GM23338 (cell line): Measurements from ENCODE around the gene NOVA1. TPM values are rescaled to one million over a fixed set of nuclear protein-coding genes. Genes with fewer than 3 reads are reported as not detected.

Experiments used
- ATAC-seq: fragments of 200-7000 bp; cut with Tn5 transposase; 3 replicates; pipeline ENCODE4 v1.9.1; 2020
- DNase-seq: peaks from one replicate; pipeline ENCODE4 v3.0.0-alpha.2; 2015; ENCODE audit warnings: low spot score
- H2AFZ ChIP-seq: fragments of 200-600 bp; sonication (generic); 2 replicates; pipeline ENCODE4 v1.8.0; 2016; ENCODE audit warnings: antibody characterized with exemption, mild to moderate bottlenecking, moderate library complexity
- H3F3A ChIP-seq: fragments of 200-600 bp; sonication (generic); replicated peaks from 2 replicates; pipeline ENCODE4 v1.8.0; 2017; ENCODE audit warnings: antibody characterized with exemption, mixed run types, low read depth
- H3K27ac ChIP-seq: fragments of 200-600 bp; sonication (generic); 2 replicates; pipeline ENCODE4 v1.6.1; 2016; ENCODE audit warnings: low read depth
- H3K27me3 ChIP-seq: fragments of 200-600 bp; sonication (generic); 2 replicates; pipeline ENCODE4 v1.8.0; 2016; ENCODE audit warnings: mild to moderate bottlenecking, mixed run types, moderate library complexity; ENCODE audit not compliant: insufficient read depth
- H3K36me3 ChIP-seq: fragments of 200-600 bp; sonication (generic); 2 replicates; pipeline ENCODE4 v1.8.0; 2016; ENCODE audit warnings: mild to moderate bottlenecking; ENCODE audit not compliant: insufficient read depth
- H3K4me1 ChIP-seq: fragments of 200-600 bp; sonication (generic); 2 replicates; pipeline ENCODE4 v1.8.0; 2016; ENCODE audit warnings: mild to moderate bottlenecking, moderate library complexity; ENCODE audit not compliant: insufficient read depth
- H3K4me2 ChIP-seq: fragments of 200-600 bp; sonication (generic); 2 replicates; pipeline ENCODE4 v1.7.1; 2017; ENCODE audit warnings: mixed run types
- H3K4me3 ChIP-seq: fragments of 200-600 bp; sonication (generic); 2 replicates; pipeline ENCODE4 v1.6.1; 2016; ENCODE audit warnings: mixed run types
- H3K79me2 ChIP-seq: fragments of 200-600 bp; sonication (generic); replicated peaks from 2 replicates; pipeline ENCODE4 v1.8.0; 2017; ENCODE audit warnings: mild to moderate bottlenecking; ENCODE audit not compliant: insufficient read depth
- H3K9me2 ChIP-seq: fragments of 200-600 bp; sonication (generic); 2 replicates; pipeline ENCODE4 v1.8.0; 2017; ENCODE audit not compliant: insufficient read depth
- H4K20me1 ChIP-seq: fragments of 200-600 bp; sonication (generic); replicated peaks from 2 replicates; pipeline ENCODE4 v1.8.0; 2017; ENCODE audit warnings: mild to moderate bottlenecking; ENCODE audit not compliant: insufficient read depth
- H3K27ac Mint-ChIP-seq: 2 replicates; pipeline ENCODE4 v1.8.0; 2020; ENCODE audit warnings: inconsistent platforms, mild to moderate bottlenecking, moderate library complexity, mixed read lengths
- H3K27me3 Mint-ChIP-seq: 3 replicates; pipeline ENCODE4 v1.8.0; 2022; ENCODE audit warnings: low read depth, mild to moderate bottlenecking, moderate library complexity, mixed read lengths, inconsistent platforms; ENCODE audit not compliant: insufficient read depth, poor library complexity
- H3K36me3 Mint-ChIP-seq: 3 replicates; pipeline ENCODE4 v1.8.0; 2021; ENCODE audit warnings: low read depth, mild to moderate bottlenecking, inconsistent platforms, moderate library complexity, mixed read lengths
- H3K4me1 Mint-ChIP-seq: 3 replicates; pipeline ENCODE4 v1.8.0; 2020; ENCODE audit warnings: mild to moderate bottlenecking, inconsistent platforms, mixed read lengths
- H3K4me3 Mint-ChIP-seq: 3 replicates; pipeline ENCODE4 v1.8.0; 2021; ENCODE audit warnings: moderate library complexity, mild to moderate bottlenecking, inconsistent platforms, mixed read lengths
- H3K9me3 Mint-ChIP-seq: 3 replicates; pipeline ENCODE4 v1.8.0; 2020; ENCODE audit warnings: moderate library complexity, mild to moderate bottlenecking, inconsistent platforms, mixed read lengths
- CREB1 ChIP-seq: fragments of 250-450 bp; sonication (Bioruptor Pico); IDR thresholded peaks from 2 replicates; pipeline ENCODE4 v1.5.0; 2020; ENCODE audit warnings: low read depth, mild to moderate bottlenecking, moderate library complexity
- EZH2 ChIP-seq: fragments of 200-600 bp; sonication (generic); IDR thresholded peaks from one replicate; pipeline ENCODE4 v1.8.0; 2017; ENCODE audit warnings: antibody characterized with exemption, mild to moderate bottlenecking, low read depth; ENCODE audit not compliant: unreplicated experiment
- EZH2phosphoT487 ChIP-seq: fragments of 200-600 bp; sonication (generic); IDR thresholded peaks from one replicate; pipeline ENCODE4 v1.8.1; 2018; ENCODE audit warnings: antibody characterized with exemption; ENCODE audit not compliant: unreplicated experiment
- JUNB ChIP-seq: IDR thresholded peaks from one replicate; pipeline ENCODE4 v1.6.1; 2016; ENCODE audit warnings: antibody characterized with exemption; ENCODE audit not compliant: unreplicated experiment
- NANOG ChIP-seq: IDR thresholded peaks from 2 replicates; pipeline ENCODE4 v1.6.1; 2016; ENCODE audit warnings: antibody characterized with exemption, borderline replicate concordance
- POLR2AphosphoS5 ChIP-seq: IDR thresholded peaks from 2 replicates; pipeline ENCODE4 v1.6.1; 2016; ENCODE audit warnings: antibody characterized with exemption, low read depth
- STAT1 ChIP-seq: IDR thresholded peaks from one replicate; pipeline ENCODE4 v1.6.1; 2016; ENCODE audit warnings: antibody characterized with exemption; ENCODE audit not compliant: unreplicated experiment
- ZNF331 ChIP-seq: fragments of 250-450 bp; sonication (Bioruptor Pico); IDR thresholded peaks from 2 replicates; pipeline ENCODE4 v1.5.0; 2020; ENCODE audit warnings: low read depth, mild to moderate bottlenecking, moderate library complexity
- long read RNA-seq: library from polyadenylated mRNA; unstranded; transcript quantifications from one replicate; pipeline ENCODE4 v2.0.0, GENCODE V29; 2020; ENCODE audit not compliant: unreplicated experiment
- polyA plus RNA-seq: library from polyadenylated mRNA; unstranded; fragments of >200 nt; fragmentation: Nextera tagmentation; extraction: Ambion mirVana; gene quantifications from 2 replicates; pipeline ENCODE4 v1.2.1, GENCODE V29; 2016
- total RNA-seq: library from RNA; depleted of rRNA; stranded (reverse); fragments of >200 nt; shearing (Covaris generic); gene quantifications from 2 replicates; pipeline ENCODE4 v1.2.3, GENCODE V29; 2014; rRNA removed
- TF ChIP-seq, protein P1 (sequence below): IDR thresholded peaks from 2 replicates; pipeline ENCODE4 v1.6.1; 2016; ENCODE audit warnings: antibody characterized with exemption
- TF ChIP-seq, protein P2 (sequence below): IDR thresholded peaks from one replicate; pipeline ENCODE4 v1.6.1; 2018; ENCODE audit warnings: antibody characterized with exemption; ENCODE audit not compliant: unreplicated experiment
- TF ChIP-seq, protein P3 (sequence below): fragments of 250-450 bp; sonication (Bioruptor Pico); IDR thresholded peaks from 2 replicates; pipeline ENCODE4 v1.5.0; 2020; ENCODE audit warnings: mild to moderate bottlenecking, moderate library complexity
- TF ChIP-seq, protein P4 (sequence below), 2 experiments: fragments of 200-600 bp in 1 of 2; sonication (generic) in 1 of 2; conservative IDR thresholded peaks; 2 replicates each; pipeline versions ENCODE4 v1.5.1 to v1.6.1; 2016 to 2017; ENCODE audit warnings: antibody characterized with exemption in 2 of 2, low read depth in 2 of 2, mild to moderate bottlenecking in 2 of 2, moderate library complexity in 1 of 2

The NOVA1 gene, protein sequence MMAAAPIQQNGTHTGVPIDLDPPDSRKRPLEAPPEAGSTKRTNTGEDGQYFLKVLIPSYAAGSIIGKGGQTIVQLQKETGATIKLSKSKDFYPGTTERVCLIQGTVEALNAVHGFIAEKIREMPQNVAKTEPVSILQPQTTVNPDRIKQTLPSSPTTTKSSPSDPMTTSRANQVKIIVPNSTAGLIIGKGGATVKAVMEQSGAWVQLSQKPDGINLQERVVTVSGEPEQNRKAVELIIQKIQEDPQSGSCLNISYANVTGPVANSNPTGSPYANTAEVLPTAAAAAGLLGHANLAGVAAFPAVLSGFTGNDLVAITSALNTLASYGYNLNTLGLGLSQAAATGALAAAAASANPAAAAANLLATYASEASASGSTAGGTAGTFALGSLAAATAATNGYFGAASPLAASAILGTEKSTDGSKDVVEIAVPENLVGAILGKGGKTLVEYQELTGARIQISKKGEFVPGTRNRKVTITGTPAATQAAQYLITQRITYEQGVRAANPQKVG
- total RNA-seq (8.1 and 10.9 TPM in 2 replicates), polyA plus RNA-seq (11.0 and 11.6 TPM in 2 replicates)
- long read RNA-seq, partial matches to known transcripts: 0 of 1 reads
- long read RNA-seq, other reads (novel, unspliced or antisense): 1 of 1 reads

DNA sequence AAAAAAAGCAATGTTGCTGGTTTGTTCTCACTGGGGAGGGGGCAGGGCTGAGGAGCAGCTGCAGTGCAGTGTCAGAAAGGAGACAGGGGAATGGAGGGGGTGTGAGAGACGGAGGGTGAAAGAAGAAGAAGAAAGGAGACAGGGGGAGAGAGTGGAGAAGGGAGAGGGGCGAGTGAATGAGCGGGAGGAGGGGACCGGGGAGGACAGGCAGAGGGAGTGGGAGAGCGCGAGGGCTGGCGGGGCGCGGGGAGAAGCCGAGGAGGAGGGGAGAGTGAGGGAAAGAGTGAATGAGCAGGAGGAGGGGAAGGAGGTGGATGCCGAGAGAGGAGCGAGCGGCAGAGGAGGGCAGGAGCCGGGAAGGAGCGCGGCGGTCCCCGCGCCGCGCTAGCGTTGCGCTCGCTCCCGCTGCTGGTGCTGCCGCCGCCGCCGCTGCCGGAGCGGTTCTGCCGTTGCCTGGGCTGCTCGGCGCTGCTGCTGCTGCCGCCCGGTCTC is at the start of gene NOVA1:
Gene NOVA1 (minus strand): TSS at position 445 of the 492 bp plus-strand sequence. CDS start 597 bp downstream, outside the sequence.
- peak within 1 kb of the TSS; percentile 95 for H3K27ac Mint-ChIP-seq

More for the DNA sequence above, at the start of gene NOVA1:
- Histone ChIP-seq H4K20me1 (no peaks in the 10 kb centered on the region), H3K4me2 (peak within 1 kb of the TSS; percentile 88), H3K9me2 (no peaks in the 10 kb centered on the region), H3K27ac (peak within 1 kb of the TSS; percentile 90), H3K79me2 (peaks cover 21% of the 10 kb centered on the region), H3K4me3 (peak within 1 kb of the TSS; percentile 82), H3K36me3 (no peaks in the 10 kb centered on the region), H3K27me3 (0 out of 2 replicates have a peak, but pooled peaks cover 9% of the 10 kb centered on the region), H3K4me1 (peaks cover 27% of the 10 kb centered on the region), H3F3A (no peaks in the 10 kb centered on the region), H2AFZ (peak within 1 kb of the TSS; percentile 87)
- H3K9me3 Mint-ChIP-seq: no peaks in the 10 kb centered on the region
- peaks cover 7% of the 10 kb centered on the region for H3K27me3 Mint-ChIP-seq
- peak; percentile 65 for ATAC-seq
- H3K4me3 Mint-ChIP-seq: peak within 1 kb of the TSS; percentile 97
- H3K4me1 Mint-ChIP-seq: peaks cover 31% of the 10 kb centered on the region
- TF ChIP-seq EZH2 (no peak), STAT1 (no peak), ZNF331 (CRISPR knock-in tag) (no peak), CREB1 (CRISPR knock-in tag) (no peak), POLR2AphosphoS5 (no peak), NANOG (no peak), JUNB (no peak), EZH2phosphoT487 (no peak)
- TF ChIP-seq, protein P1, sequence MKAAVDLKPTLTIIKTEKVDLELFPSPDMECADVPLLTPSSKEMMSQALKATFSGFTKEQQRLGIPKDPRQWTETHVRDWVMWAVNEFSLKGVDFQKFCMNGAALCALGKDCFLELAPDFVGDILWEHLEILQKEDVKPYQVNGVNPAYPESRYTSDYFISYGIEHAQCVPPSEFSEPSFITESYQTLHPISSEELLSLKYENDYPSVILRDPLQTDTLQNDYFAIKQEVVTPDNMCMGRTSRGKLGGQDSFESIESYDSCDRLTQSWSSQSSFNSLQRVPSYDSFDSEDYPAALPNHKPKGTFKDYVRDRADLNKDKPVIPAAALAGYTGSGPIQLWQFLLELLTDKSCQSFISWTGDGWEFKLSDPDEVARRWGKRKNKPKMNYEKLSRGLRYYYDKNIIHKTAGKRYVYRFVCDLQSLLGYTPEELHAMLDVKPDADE: no peak
- TF ChIP-seq, protein P2, sequence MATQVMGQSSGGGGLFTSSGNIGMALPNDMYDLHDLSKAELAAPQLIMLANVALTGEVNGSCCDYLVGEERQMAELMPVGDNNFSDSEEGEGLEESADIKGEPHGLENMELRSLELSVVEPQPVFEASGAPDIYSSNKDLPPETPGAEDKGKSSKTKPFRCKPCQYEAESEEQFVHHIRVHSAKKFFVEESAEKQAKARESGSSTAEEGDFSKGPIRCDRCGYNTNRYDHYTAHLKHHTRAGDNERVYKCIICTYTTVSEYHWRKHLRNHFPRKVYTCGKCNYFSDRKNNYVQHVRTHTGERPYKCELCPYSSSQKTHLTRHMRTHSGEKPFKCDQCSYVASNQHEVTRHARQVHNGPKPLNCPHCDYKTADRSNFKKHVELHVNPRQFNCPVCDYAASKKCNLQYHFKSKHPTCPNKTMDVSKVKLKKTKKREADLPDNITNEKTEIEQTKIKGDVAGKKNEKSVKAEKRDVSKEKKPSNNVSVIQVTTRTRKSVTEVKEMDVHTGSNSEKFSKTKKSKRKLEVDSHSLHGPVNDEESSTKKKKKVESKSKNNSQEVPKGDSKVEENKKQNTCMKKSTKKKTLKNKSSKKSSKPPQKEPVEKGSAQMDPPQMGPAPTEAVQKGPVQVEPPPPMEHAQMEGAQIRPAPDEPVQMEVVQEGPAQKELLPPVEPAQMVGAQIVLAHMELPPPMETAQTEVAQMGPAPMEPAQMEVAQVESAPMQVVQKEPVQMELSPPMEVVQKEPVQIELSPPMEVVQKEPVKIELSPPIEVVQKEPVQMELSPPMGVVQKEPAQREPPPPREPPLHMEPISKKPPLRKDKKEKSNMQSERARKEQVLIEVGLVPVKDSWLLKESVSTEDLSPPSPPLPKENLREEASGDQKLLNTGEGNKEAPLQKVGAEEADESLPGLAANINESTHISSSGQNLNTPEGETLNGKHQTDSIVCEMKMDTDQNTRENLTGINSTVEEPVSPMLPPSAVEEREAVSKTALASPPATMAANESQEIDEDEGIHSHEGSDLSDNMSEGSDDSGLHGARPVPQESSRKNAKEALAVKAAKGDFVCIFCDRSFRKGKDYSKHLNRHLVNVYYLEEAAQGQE: no peak
- TF ChIP-seq, protein P3, sequence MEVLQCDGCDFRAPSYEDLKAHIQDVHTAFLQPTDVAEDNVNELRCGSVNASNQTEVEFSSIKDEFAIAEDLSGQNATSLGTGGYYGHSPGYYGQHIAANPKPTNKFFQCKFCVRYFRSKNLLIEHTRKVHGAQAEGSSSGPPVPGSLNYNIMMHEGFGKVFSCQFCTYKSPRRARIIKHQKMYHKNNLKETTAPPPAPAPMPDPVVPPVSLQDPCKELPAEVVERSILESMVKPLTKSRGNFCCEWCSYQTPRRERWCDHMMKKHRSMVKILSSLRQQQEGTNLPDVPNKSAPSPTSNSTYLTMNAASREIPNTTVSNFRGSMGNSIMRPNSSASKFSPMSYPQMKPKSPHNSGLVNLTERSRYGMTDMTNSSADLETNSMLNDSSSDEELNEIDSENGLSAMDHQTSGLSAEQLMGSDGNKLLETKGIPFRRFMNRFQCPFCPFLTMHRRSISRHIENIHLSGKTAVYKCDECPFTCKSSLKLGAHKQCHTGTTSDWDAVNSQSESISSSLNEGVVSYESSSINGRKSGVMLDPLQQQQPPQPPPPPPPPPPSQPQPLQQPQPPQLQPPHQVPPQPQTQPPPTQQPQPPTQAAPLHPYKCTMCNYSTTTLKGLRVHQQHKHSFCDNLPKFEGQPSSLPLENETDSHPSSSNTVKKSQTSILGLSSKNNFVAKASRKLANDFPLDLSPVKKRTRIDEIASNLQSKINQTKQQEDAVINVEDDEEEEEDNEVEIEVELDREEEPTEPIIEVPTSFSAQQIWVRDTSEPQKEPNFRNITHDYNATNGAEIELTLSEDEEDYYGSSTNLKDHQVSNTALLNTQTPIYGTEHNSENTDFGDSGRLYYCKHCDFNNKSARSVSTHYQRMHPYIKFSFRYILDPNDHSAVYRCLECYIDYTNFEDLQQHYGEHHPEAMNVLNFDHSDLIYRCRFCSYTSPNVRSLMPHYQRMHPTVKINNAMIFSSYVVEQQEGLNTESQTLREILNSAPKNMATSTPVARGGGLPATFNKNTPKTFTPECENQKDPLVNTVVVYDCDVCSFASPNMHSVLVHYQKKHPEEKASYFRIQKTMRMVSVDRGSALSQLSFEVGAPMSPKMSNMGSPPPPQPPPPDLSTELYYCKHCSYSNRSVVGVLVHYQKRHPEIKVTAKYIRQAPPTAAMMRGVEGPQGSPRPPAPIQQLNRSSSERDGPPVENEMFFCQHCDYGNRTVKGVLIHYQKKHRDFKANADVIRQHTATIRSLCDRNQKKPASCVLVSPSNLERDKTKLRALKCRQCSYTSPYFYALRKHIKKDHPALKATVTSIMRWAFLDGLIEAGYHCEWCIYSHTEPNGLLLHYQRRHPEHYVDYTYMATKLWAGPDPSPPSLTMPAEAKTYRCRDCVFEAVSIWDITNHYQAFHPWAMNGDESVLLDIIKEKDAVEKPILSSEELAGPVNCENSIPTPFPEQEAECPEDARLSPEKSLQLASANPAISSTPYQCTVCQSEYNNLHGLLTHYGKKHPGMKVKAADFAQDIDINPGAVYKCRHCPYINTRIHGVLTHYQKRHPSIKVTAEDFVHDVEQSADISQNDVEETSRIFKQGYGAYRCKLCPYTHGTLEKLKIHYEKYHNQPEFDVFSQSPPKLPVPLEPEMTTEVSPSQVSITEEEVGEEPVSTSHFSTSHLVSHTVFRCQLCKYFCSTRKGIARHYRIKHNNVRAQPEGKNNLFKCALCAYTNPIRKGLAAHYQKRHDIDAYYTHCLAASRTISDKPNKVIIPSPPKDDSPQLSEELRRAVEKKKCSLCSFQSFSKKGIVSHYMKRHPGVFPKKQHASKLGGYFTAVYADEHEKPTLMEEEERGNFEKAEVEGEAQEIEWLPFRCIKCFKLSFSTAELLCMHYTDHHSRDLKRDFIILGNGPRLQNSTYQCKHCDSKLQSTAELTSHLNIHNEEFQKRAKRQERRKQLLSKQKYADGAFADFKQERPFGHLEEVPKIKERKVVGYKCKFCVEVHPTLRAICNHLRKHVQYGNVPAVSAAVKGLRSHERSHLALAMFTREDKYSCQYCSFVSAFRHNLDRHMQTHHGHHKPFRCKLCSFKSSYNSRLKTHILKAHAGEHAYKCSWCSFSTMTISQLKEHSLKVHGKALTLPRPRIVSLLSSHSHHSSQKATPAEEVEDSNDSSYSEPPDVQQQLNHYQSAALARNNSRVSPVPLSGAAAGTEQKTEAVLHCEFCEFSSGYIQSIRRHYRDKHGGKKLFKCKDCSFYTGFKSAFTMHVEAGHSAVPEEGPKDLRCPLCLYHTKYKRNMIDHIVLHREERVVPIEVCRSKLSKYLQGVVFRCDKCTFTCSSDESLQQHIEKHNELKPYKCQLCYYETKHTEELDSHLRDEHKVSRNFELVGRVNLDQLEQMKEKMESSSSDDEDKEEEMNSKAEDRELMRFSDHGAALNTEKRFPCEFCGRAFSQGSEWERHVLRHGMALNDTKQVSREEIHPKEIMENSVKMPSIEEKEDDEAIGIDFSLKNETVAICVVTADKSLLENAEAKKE (CRISPR knock-in tag): no peak
- TF ChIP-seq, protein P4, sequence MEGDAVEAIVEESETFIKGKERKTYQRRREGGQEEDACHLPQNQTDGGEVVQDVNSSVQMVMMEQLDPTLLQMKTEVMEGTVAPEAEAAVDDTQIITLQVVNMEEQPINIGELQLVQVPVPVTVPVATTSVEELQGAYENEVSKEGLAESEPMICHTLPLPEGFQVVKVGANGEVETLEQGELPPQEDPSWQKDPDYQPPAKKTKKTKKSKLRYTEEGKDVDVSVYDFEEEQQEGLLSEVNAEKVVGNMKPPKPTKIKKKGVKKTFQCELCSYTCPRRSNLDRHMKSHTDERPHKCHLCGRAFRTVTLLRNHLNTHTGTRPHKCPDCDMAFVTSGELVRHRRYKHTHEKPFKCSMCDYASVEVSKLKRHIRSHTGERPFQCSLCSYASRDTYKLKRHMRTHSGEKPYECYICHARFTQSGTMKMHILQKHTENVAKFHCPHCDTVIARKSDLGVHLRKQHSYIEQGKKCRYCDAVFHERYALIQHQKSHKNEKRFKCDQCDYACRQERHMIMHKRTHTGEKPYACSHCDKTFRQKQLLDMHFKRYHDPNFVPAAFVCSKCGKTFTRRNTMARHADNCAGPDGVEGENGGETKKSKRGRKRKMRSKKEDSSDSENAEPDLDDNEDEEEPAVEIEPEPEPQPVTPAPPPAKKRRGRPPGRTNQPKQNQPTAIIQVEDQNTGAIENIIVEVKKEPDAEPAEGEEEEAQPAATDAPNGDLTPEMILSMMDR (conservative IDR thresholded peaks at IDR 0.05; ENCODE audit: low read depth in 2 of 2): no peak
- DNase-seq: peak; percentile 58
- H3K36me3 Mint-ChIP-seq: no peaks in the 10 kb centered on the region
